Measurements from ENCODE around the gene UQCC3. TPM values are rescaled to one million over a fixed set of nuclear protein-coding genes. Genes with fewer than 3 reads are reported as not detected.
A peak's percentile ranks its signal among the peaks of the same experiment; 100 is the strongest.

The UQCC3 gene
- total and polyA plus RNA-seq, 10 of the 15 experiments (the other 5 are each of a cell fraction or from before 2014, with no cell fraction given), result 1.3 to 20.5 (median 8.2) TPM

GRCh38 chr11:62678433-62678769 is 6.9 kb downstream of the UQCC3 start:
- POLR2A ChIA-PET, result interaction anchor here (1.0 to 9.7 kb wide), 2 partner anchors 13 to 56 kb away, joined by 3 to 83 read pairs; partner anchors contain the start of genes C11orf98 and CSKMT
- Histone ChIP-seq H3K9ac (ENCODE audit: control insufficient read depth, insufficient read depth, low read length) (peak overlapping the region; percentile 94), H3K36me3 (ENCODE audit: control insufficient read depth in 2 of 2, insufficient read depth in 2 of 2, low read length in 1 of 2) (peaks cover 0 to 10% of the 10 kb centered on the region in 2 experiments; a peak in 1 of 4 replicates), H3K9me3 (replicated peaks; ENCODE audit: control insufficient read depth, insufficient read depth, low read length) (no peaks in the 10 kb centered on the region), H4K20me1 (ENCODE audit: control insufficient read depth, insufficient read depth) (no peaks in the 10 kb centered on the region; the same call in 1 of the 2 replicates), H3K27me3 (replicated peaks in 1 of 2; ENCODE audit: control insufficient read depth in 2 of 2, insufficient read depth in 2 of 2, low read length in 1 of 2) (no peaks in the 10 kb centered on the region), H3K4me2 (ENCODE audit: control insufficient read depth, insufficient read depth) (peak overlapping the region; percentile 77), H3K79me2 (ENCODE audit: control insufficient read depth, insufficient read depth, low read length) (peaks cover 20% of the 10 kb centered on the region), H2AFZ (ENCODE audit: control insufficient read depth, low read depth, low read length) (peak overlapping the region; percentile 78), H3K27ac (ENCODE audit: control insufficient read depth, insufficient read depth) (peak overlapping the region; percentile 94), H3K4me3 (peak overlapping the region; percentile 89), H3K4me1 (ENCODE audit: control insufficient read depth, insufficient read depth, low read length) (peaks cover 11% of the 10 kb centered on the region)
- DNase-seq (ENCODE audit: low read depth, low spot score) (no peak), FAIRE-seq (no peak), ATAC-seq (no peak; the same call in 2 of the 3 replicates)
- CTCF ChIA-PET, result interaction anchor here (1.5 kb wide), 1 partner anchor 11 kb away, joined by 4 read pairs; no protein-coding TSS in a partner anchor
- in situ Hi-C loops (cut with MboI), result no loop called here
- intact Hi-C loops (cut with micrococcal nuclease; ENCODE audit: unreplicated experiment), result no loop called here
- WGBS (ENCODE audit: insufficient coverage, insufficient replicate concordance, low lambda C conversion rate, missing lambda C conversion rate), result 2% methylated on average over 16 of the region's 16 CpGs
- RAD21 ChIA-PET (ENCODE audit: unreplicated experiment), result no interaction called here
- no peak for TF ChIP-seq ZBTB11 (CRISPR knock-in tag; IDR thresholded peaks at IDR 0.05)
- no peak for TF ChIP-seq E4F1 (IDR thresholded peaks at IDR 0.05; ENCODE audit: borderline replicate concordance, partially characterized antibody)
- no peak for TF ChIP-seq RAD21 (IDR thresholded peaks at IDR 0.05; ENCODE audit: insufficient read depth, low read depth, low read length)
- no peak for TF ChIP-seq ELK1 (IDR thresholded peaks at IDR 0.05; ENCODE audit: low read depth, low read length)
- BruUV-seq (replicated peaks), result no TSS peak
- SMC1A ChIA-PET (ENCODE audit: uncharacterized antibody, unreplicated experiment), result no interaction called here
